T-helper 1 cell treated with Interleukin-12 subunit alpha and Interleukin-12 subunit beta and Interleukin-4 antibody, amounts not matched to agents 30 ng/mL and 1 ng/mL, for 36 hours (primary cell): ENCODE measurements around the gene TNS1. TPM values are rescaled to one million over a fixed set of nuclear protein-coding genes. Genes with fewer than 3 reads are reported as not detected.

Experiments
- intact Hi-C: fragments of 100-400 bp; cut with micrococcal nuclease; formaldehyde crosslinking; loops from one replicate; pipeline ENCODE4 v1.15.1; 2024
- total RNA-seq: library from RNA; stranded (reverse); gene quantifications from 2 replicates; pipeline ENCODE4 v1.2.3, GENCODE V29; 2022

TNS1 gene
- total RNA-seq, 1 donor from 2014 or later = 1.0 TPM

- intact Hi-C loops = no loop called here
These were observed 19.2 kb downstream of the TNS1 start for GRCh38 chr2:217983276-217984233.

- intact Hi-C loops = no loop called here
These were observed 20.8 kb downstream of the TNS1 start for GRCh38 chr2:217981971-217982370.

- intact Hi-C loops = no loop called here
These were observed 21.6 kb downstream of the TNS1 start for GRCh38 chr2:217981084-217981730.

GRCh38 chr2:217980591-217980990 is 22.2 kb downstream of the TNS1 start:
- intact Hi-C loops = no loop called here

DNA sequence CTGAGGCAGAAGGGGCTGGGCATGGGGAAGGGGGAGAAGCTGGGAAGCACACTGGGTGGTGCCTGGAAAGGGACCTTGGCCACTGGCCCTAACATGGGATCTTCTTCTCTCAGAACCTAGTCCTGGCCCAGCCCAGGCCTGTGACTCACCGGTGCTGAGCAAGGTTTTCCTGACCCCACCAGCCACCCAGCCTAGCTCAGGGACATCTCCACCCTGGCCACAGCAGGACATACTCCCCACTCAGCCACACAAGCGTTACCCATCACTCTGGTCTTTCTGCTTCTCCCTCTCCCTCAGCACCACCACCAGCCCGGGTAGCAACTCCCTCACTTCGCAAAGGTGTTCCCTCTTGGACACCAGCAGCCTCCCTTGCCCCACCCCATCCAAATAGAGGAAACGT is 22.8 kb downstream of the TNS1 start:
- intact Hi-C loops = no loop called here

DNA sequence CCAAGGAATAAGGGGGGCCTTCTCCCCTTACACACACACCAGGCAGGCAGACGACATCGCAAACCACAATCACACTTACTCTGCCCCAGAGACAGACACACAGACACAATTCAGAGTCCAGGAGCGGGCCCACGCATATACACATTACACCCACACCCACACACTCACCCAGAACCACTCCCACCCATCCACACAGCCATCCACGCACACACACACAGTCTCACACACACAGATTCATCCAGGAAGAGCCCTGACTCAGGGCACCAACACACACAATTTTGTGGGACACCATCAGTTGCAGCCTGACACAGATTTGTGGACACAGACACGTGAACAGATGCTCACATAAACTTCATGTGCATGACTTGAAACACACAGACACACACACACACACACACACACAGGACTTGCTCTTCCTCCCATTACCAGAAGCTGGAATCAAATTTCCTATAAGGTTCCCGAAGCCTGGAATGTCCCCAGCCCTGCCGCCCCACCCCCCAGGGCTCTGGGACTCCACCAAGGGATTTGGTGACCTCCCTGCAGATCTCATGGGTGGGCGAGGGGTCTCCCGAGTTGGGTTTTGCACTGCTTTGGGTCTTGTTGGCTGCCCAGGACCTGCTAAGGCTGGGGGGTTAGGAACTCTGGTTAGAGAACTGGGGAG is 23.5 kb downstream of the TNS1 start:
- intact Hi-C loops = no loop called here

GRCh38 chr2:217978536-217979150 is 24.2 kb downstream of the TNS1 start:
- intact Hi-C loops = no loop called here

- intact Hi-C loops = no loop called here
These were observed 24.8 kb downstream of the TNS1 start for GRCh38 chr2:217977840-217978535.

DNA sequence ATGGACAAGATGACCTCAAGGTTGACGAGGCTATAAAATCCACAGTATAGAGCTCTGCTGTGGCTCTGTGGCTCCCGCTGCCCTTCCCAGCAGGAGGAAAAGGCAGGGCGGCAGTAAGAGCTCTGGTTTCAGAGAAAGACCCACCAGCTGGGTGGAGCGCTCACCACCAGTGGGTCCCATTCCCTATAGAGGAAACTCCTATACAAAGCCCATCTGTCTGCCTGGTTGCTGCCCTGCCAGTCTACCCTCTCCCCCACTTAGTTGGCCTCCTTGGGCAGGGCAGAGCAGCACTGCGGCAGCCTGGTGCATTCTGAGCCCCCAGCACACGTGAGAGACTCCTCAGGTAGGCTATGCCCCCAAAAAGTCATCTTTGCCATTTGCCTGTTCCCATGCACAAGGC is 26.5 kb downstream of the TNS1 start:
- intact Hi-C loops = no loop called here

GRCh38 chr2:217975626-217976025 is 27.2 kb downstream of the TNS1 start:
- intact Hi-C loops = no loop called here

- intact Hi-C loops = no loop called here
These were observed 28.3 kb downstream of the TNS1 start for GRCh38 chr2:217974389-217975005.

DNA sequence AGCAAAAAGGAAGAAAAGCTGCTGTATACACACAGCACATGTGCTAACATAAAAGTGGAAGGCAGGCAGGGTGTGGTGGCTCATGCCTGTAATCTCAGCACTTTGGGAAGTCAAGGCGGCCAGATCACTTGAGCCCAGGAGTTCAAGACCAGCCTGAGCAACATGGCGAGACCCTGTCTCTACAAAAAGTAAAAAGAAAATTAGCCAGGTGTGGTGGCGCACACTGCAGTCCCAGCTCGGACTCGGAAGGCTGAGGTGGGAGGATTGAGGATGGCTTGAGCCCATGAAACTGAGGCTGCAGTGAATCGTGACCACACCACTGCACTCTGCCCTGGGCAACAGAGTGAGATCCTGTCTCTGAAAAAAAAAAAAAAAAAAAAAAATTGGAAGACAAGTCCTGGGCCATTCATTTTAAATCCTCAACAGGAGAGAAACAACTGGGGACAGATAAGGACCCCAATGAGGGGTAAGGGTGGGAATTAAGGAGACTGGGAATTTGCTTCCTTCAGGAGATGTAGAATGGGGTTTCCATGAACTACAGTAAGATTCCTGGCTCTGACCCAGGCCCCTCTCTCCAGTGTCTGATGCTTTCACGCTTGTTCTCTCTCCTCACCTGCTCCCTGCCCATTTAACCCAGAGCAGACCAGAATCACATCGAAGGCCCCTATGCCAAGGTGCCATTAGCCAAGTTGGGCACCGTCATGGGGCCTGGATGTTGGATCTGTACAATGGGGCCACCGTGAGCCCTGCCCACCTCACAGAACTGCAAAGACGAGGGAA is 29.6 kb downstream of the TNS1 start:
- intact Hi-C loops = no loop called here

- intact Hi-C loops = no loop called here
These were observed 30.3 kb downstream of the TNS1 start for GRCh38 chr2:217972490-217972889.

DNA sequence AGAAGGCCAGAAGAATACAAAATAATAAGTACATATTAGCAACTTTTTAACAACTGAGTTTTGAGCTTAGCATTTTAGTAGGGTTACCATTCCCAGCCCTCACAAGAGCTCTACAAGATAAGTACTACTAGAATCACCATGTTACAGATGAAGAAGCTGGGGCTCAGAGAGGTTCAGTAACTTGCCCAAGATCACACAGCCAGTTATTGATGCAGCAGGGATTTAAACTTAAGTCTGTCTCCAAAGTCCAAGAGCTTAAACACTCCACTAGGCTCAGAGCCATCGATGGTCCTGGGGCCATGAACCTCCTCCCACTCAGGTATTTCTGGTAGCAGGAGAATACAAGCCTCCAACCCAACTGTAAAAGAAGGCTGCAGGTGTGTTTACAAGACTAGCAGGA is 30.8 kb downstream of the TNS1 start:
- intact Hi-C loops = no loop called here

- intact Hi-C loops = no loop called here
These were observed 31.6 kb downstream of the TNS1 start for GRCh38 chr2:217971166-217971565.

DNA sequence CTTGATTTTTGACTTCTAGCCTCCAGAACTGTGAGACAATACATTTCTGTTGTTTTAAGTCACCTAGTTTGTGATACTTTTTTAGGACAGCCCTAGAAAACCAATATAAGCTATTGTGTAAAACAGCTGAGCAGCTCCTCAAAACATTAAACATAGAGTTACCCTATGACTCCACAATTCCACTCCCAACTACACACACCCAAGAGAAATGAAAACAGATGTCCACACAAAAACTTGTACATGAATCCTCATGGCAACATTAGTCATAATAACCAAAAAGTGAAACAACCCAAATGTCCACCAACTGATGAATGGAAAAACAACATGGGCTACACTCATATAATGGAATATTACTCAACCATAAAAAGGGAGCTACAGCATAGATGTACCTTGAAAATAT is 32.6 kb downstream of the TNS1 start:
- intact Hi-C loops = no loop called here

- intact Hi-C loops = no loop called here
These were observed 33.2 kb downstream of the TNS1 start for GRCh38 chr2:217969588-217969987.

DNA sequence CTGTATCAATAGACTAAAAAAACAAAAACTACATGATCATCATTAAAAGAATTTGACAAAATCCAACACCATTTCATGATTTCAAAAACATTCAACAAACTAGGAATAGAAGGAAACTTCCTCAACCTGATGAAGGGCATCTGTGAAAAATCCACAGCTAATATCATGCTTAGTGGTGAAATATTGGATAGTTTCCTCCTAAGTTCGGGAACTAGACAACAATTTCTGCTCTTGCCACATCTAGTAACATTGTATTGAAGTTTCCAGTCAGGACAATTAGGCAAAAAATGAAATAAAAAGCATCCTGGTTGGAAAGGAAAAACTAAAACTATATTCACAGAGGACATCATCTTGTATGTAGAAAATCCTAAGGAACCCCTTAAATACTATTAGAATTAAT is 34.8 kb downstream of the TNS1 start:
- intact Hi-C loops = no loop called here

- intact Hi-C loops = no loop called here
These were observed 36.2 kb downstream of the TNS1 start for GRCh38 chr2:217966423-217967070.
